CD4-positive, alpha-beta T cell treated with Interleukin-2 at 100 ng/mL for 4 hours (primary cell): ENCODE data around the gene SF1.

Experiments
- DNase-seq: peaks from one replicate; pipeline ENCODE4 v3.0.0-alpha.2; 2020; ENCODE audit warnings: low spot score

The SF1 gene

GRCh38 chr11:64745189-64745520 lies 33.2 kb downstream of the SF1 start:
- peak; percentile 90 for DNase-seq

GRCh38 chr11:64744544-64745188 lies 33.7 kb downstream of the SF1 start:
- peak; percentile 48 for DNase-seq

DNA sequence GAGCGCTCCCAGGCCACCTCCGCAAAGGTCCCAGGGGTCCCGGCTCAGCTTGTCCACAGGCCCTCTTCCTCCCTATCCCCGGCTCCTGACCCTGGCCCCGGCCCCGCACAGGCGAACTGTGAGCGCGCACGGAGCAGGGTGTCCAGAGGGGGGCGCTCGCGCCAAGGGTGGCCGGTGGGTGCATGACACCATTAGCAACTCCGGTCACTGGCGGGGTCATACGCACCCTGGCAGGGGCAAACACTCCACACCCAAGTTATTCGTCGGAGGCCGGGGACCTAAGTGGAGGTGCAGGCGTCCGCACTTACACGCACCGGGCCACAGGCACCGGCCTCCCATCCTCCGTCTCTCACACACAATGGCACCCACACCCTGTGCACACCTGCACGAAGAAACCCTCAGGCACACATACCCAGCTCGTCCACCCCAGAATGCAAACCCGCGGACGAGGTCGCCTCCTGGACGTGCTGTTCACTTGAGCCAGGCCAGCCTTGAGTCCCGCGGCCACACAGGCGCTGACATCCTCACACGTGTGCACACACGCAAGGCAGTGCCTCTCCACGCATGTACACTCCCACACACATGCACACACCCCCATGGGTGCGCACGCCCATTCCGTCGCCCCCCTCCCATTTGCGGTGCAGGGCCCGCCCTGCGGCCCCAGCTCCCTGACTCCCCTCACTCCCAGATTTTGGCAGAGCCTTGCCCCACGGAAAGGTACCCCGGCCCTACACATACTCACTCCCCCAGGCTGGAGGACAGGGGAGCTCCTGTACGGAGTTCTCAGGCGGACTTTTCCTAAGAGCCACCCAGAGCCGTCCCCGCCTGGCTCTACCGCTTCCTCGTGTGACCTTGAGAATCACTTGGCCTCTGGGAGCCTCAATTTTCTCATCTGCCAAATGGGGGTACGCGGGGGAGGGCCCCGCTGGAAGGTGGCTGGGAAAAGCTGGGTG lies 34.5 kb downstream of the SF1 start, which contains the start of gene RASGRP2:
Gene RASGRP2, minus strand, starts transcription at position 552 of the 953 bp plus-strand sequence. CDS start 1,276 bp downstream, outside the sequence.
- peak; percentile 86 for DNase-seq

GRCh38 chr11:64742889-64743590 lies 35.3 kb downstream of the SF1 start:
- peak; percentile 74 for DNase-seq

DNA sequence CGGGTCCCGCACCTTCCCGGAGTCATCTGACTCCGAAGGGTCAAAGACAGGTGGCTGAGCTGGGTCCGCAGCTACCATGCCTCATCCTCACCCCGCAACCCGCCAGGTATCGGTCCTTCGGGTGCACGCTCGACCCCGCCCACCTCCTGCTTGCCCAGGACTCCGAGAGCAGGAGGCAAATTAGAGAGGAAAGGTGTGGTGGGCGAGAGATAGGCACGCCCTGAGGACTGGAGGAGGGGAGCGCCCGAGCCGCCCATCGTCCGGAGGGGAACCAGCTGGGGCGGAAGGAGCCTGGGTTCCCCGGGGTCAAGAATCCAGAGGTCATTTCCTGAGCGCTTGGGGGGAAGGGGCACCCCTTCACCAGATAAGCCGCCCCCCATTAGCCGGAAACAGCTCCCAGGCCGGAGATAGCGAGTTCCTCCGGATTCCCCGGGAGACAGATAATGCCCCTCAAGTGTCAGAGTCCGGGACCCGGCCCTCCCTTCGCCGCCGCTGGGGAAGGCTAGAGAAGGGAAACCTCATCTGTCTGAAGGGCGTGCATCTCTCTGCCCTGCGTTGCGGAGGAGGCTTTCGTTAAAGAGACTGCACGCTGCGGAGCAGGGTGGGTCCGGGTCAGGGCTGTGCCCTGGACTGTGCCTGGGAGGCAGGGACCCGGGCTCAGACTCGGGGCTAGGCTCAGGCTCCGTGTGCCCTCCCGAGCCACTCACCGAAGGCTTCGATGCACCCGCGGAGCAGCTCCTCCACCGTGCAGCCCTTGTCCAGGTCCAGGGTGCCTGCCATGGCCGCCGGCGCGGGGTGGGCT lies 36.1 kb downstream of the SF1 start:
- peak; percentile 27 for DNase-seq

GRCh38 chr11:64741375-64742086 lies 36.8 kb downstream of the SF1 start:
- no peak for DNase-seq

DNA sequence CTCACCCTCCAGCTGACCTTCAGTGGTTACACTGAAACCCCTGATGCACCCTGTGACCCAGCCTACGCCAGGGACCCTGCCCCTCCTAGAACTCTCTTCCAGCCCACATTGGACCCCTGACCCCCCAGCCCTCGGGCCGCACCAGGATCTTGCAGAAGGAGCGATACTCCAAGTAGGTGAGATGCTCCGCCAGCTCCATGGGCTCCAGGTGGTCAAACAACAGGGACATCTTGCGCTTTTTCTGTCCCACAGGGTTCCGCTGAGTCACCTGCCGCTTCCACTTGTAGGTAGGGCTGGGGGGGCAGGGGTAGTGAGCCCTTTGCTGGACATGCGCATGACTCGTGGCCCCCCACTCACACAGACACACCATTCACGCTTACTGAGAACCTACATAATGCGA lies 38.5 kb downstream of the SF1 start:
- no peak for DNase-seq

GRCh38 chr11:64736654-64737053 lies 41.7 kb downstream of the SF1 start:
- DNase-seq, result no peak

- no peak for DNase-seq
These were observed 42.5 kb downstream of the SF1 start for GRCh38 chr11:64735725-64736259.

DNA sequence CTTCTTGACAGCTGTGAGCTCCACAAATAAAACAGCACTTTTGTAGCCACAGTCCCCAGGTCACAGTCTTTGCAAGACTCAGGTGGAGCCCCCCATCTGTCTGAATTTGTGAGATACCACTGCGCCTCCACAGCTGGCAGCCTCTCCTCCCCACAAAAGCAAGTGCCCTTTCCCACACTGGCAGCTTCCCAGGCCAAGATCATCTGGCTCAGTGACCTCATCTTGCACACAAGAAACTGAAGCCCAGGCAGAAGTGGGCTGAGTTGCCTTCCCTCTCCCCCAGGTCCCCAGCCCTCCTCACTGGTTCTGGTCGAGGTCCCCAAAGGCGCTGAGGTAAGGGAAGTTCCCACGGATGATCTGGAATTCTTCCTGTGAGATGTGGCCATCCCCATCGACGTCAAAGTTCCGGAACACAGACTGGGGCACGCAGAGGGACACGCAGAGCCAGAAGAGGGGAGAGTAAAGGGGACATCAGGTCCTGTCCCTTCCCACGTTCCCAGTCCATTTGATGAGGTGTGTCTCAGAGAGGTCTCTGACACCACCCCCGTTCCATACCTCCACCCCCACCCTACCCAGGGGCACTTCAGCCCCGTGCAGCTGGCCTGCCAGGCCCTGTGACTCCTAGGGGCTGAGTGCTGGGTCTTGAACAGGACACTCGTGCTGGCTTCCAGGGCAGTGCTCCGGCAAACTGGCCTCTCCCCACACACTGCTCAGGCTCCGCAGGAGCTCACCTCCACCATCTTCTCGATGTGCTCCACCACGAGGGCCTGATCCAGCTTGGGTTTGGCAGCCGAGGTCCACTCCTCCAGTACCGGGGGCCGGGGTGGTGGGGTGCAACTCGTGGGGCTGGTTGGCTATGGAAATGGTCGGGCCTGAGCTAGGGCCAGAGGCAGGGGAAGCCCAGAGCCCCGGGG lies 43.3 kb downstream of the SF1 start:
- DNase-seq, result no peak

DNA sequence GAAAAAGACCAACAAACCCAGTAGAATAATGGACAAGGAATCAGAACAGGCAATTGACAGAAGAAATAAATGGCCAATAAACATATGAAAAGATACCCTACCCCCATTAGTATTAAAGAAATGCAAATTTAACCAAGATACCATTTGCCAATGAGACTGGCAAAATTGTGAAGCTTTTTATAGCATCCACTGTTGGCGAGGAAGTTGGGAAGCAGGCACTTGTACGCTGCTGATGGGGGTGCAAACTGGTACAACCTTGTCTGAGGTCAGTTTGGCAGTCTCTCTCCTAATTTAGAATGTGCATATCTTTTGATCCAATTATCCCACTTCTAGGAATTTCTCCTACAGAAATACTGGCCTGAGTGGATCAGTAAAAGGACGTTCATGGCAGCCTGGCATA lies 46.7 kb downstream of the SF1 start:
- no peak for DNase-seq

- no peak for DNase-seq
These were observed 48.4 kb downstream of the SF1 start for GRCh38 chr11:64729851-64730382.

DNA sequence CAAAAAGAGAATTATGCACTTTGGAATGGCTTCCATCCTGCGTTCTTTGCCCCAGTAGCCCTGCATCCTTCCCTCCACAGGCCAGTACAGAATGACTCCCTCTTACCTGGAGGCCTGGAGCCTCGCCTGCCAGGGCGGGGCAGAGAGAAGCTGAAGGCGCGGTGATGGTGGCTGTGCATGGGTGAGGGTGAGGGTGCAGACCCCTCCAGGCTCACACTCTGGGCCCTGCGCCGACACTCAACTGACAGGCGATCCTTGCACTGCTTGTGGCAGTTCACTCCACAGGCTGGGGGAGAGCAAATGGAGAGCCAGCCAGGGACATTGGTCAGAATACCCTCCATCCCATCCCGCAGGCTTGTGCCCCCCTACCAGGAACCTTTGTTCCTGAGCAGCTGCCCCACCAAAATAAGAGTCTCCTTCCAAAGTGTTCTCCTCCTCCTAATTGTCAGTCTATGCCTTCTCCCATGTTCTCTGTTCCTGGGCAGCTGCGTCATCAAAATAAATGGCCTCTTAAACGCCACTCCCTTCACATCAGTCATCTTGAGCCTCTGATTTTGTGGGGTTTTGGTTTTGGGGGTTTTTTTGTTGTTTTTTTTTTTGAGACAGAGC lies 49.5 kb downstream of the SF1 start:
- DNase-seq, result no peak

GRCh38 chr11:64726867-64727530 lies 51.3 kb downstream of the SF1 start:
- no peak for DNase-seq

DNA sequence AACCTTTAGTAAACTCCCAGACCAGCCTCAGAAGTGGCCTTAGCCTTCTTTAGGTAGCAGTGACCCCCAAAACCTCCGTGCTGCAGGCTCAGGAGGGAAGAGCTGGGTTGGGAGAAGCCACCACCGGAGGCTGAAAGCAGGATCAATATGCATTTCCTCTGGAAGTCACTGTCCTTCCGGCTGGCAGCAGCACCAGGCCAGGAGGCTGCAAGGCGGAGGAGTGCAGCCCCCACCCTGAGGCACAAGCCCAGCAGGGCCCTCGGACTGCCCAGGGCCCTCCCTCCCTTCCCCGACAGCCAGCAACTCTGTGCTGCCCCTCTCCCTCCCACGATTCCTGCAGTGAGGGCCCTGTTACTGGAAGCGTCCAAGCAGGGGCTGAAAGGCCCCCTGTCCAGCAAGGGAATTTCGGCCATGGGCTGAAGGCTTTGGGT lies 52.1 kb downstream of the SF1 start:
- DNase-seq, result no peak

GRCh38 chr11:64724863-64725532 lies 53.3 kb downstream of the SF1 start:
- DNase-seq, result no peak

GRCh38 chr11:64723907-64724862 lies 54.2 kb downstream of the SF1 start:
- DNase-seq, result no peak
